ENCODE results near the gene MYORG. TPM values are rescaled to one million over a fixed set of nuclear protein-coding genes. Genes with fewer than 3 reads are reported as not detected.

Gene MYORG
- total and polyA plus RNA-seq, 10 of the 15 experiments (the other 5 are each of a cell fraction or from before 2014, with no cell fraction given) = 0.05 to 0.36 (median 0.10) TPM; not detected in 1

GRCh38 chr9:34374905-34375552, 1.7 kb downstream of the MYORG start (continued):
- TF ChIP-seq ZNF687 (IDR thresholded peaks at IDR 0.05) (no peak), MEF2A (IDR thresholded peaks at IDR 0.05; ENCODE audit: insufficient read depth, low read depth, low read length) (no peak), RFX5 (IDR thresholded peaks at IDR 0.05; ENCODE audit: low read depth, low read length) (no peak), HSF1 (IDR thresholded peaks at IDR 0.05; ENCODE audit: low read depth, low read length) (no peak)

GRCh38 chr9:34374339-34374738, 2.4 kb downstream of the MYORG start:
- ChIA-PET SMC1A (ENCODE audit: uncharacterized antibody, unreplicated experiment) (interaction anchor here (0.9 to 8.7 kb wide), 2 partner anchors 41 to 71 kb away, joined by 3 to 73 read pairs; no protein-coding TSS in a partner anchor), POLR2A (no interaction called here), RAD21 (ENCODE audit: unreplicated experiment) (no interaction called here), CTCF (interaction anchor here (0.7 to 7.9 kb wide), 2 partner anchors 21 to 40 kb away, joined by 3 to 134 read pairs; no protein-coding TSS in a partner anchor)
- BruUV-seq (replicated peaks) = no TSS peak
- peaks cover 6% of the 10 kb centered on the region for H3K4me1 ChIP-seq (ENCODE audit: control insufficient read depth, insufficient read depth, low read length)
- no peaks in the 10 kb centered on the region for H3K79me2 ChIP-seq (ENCODE audit: control insufficient read depth, insufficient read depth, low read length)
- no peak overlapping the region for H2AFZ ChIP-seq (ENCODE audit: control insufficient read depth, low read depth, low read length)
- no peak for TF ChIP-seq PAX5 (IDR thresholded peaks at IDR 0.05; ENCODE audit: borderline replicate concordance, low read depth, low read length)
- no peak for TF ChIP-seq SMC3 (IDR thresholded peaks at IDR 0.05; ENCODE audit: borderline replicate concordance, low read length)
- TF ChIP-seq CUX1 (IDR thresholded peaks at IDR 0.05; ENCODE audit: insufficient replicate concordance, low read depth, low read length) = no peak
- no peak for TF ChIP-seq SUPT20H (IDR thresholded peaks at IDR 0.05; ENCODE audit: borderline replicate concordance, control insufficient read depth, low read depth, low read length)
- H3K36me3 ChIP-seq (ENCODE audit: control insufficient read depth in 2 of 2, insufficient read depth in 2 of 2, low read length in 1 of 2) = no peaks in the 10 kb centered on the region
- no peaks in the 10 kb centered on the region for H4K20me1 ChIP-seq (ENCODE audit: control insufficient read depth, insufficient read depth)
- no peak overlapping the region for H3K4me3 ChIP-seq
- H3K9me3 ChIP-seq (replicated peaks; ENCODE audit: control insufficient read depth, insufficient read depth, low read length) = no peaks in the 10 kb centered on the region; the same call in 2 of the 3 replicates
- 13% methylated on average over 3 of the region's 3 CpGs for WGBS (ENCODE audit: insufficient coverage, insufficient replicate concordance, low lambda C conversion rate, missing lambda C conversion rate)
- ATAC-seq (no peak), FAIRE-seq (no peak), DNase-seq (ENCODE audit: low read depth, low spot score) (no peak)
- H3K9ac ChIP-seq (ENCODE audit: control insufficient read depth, insufficient read depth, low read length) = no peak overlapping the region
- intact Hi-C loops (cut with micrococcal nuclease; ENCODE audit: unreplicated experiment) (no loop called here), in situ Hi-C loops (cut with MboI) (no loop called here)
- no peak overlapping the region for H3K4me2 ChIP-seq (ENCODE audit: control insufficient read depth, insufficient read depth)
- H3K27ac ChIP-seq (ENCODE audit: control insufficient read depth, insufficient read depth) = no peak overlapping the region
- H3K27me3 ChIP-seq (replicated peaks in 1 of 2; ENCODE audit: control insufficient read depth in 2 of 2, insufficient read depth in 2 of 2, low read length in 1 of 2) = no peaks in the 10 kb centered on the region

Measured in GM12878 (cell line).